ENCODE data around the gene PATJ.

PATJ gene

DNA sequence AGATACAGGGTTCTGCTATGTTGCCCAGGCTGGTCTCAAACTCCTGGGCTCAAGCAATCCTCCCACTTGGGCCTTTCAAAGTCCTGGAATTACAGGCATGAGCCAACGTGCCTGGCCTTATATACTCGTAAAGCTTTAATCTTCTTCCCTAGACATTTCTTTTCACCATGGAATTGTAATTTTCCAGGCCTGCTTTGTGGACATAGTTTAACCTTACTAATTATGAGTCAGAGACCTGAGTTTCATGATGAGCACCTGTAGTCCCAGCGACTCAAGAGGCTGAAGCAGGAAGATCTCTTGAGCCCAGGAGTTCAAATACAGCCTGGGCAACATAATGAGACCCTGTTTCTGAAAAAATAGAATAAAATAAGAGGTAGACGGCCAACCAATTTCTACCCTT is 12.3 kb downstream of the PATJ start:
- TF ChIP-seq, protein P1, sequence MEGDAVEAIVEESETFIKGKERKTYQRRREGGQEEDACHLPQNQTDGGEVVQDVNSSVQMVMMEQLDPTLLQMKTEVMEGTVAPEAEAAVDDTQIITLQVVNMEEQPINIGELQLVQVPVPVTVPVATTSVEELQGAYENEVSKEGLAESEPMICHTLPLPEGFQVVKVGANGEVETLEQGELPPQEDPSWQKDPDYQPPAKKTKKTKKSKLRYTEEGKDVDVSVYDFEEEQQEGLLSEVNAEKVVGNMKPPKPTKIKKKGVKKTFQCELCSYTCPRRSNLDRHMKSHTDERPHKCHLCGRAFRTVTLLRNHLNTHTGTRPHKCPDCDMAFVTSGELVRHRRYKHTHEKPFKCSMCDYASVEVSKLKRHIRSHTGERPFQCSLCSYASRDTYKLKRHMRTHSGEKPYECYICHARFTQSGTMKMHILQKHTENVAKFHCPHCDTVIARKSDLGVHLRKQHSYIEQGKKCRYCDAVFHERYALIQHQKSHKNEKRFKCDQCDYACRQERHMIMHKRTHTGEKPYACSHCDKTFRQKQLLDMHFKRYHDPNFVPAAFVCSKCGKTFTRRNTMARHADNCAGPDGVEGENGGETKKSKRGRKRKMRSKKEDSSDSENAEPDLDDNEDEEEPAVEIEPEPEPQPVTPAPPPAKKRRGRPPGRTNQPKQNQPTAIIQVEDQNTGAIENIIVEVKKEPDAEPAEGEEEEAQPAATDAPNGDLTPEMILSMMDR (IDR thresholded peaks at IDR 0.05; ENCODE audit: low read depth, low read length), result no peak
- H3K4me3 ChIP-seq (ENCODE audit: low read depth, low read length), result no peak overlapping the region

DNA sequence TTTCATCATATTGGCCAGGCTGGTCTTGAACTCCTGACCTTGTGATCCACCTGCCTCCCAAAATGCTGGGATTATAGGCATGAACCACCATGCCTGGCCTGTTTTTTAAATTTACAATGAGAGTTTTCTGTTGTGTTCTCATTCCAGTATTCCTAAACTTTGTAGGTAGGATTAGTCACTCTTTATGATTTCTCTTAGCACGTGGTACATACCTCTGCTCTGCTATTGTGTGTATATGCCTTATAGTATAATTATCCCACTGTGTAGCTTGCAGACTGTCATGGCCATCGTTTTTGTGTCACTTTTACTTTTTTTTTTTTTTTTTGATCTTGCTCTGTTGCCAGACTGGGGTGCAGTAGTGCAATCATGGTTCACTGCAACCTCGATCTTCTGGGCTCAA is 14.5 kb downstream of the PATJ start:
- TF ChIP-seq, protein P1 (IDR thresholded peaks at IDR 0.05; ENCODE audit: low read depth, low read length), result no peak
- no peak overlapping the region for H3K4me3 ChIP-seq (ENCODE audit: low read depth, low read length)

DNA sequence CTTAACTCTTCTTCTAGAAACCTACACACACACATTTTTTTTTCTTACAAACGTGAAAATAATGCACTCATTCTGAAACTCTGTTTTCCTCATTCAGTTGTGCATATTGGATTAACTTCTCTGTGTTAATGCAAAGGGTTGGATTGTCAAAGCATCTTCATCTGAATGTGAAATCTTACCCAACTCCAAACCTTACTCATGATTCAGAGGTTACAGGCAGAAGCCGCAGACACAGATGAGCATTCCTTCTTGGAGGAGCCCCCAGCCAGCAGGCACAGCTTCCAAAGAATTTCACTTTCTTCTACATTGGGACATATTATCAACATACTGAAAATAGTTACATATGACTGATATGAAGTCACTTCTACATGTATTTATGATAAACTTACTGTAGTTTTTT is 15.7 kb downstream of the PATJ start:
- TF ChIP-seq, protein P1 (IDR thresholded peaks at IDR 0.05; ENCODE audit: low read depth, low read length), result no peak

DNA sequence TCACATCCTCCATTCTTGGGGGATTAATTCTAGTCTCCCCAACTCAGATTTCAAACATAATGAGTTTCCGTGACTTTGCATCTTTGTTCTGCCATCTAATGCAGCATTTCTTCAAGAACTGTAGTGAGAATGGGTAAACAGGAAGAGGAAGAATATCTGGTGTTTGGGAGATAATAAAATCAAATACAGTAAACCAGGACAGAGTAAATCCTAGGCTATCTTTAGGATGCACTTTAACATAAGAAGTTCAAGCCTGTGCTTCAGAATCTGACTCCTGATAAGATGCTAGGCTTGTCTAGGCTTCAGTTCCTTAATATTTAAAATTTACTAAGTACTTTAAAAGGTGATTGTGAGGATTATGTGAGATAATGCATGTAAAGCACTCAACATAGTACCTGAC is 27.9 kb downstream of the PATJ start:
- TF ChIP-seq, protein P1 (IDR thresholded peaks at IDR 0.05; ENCODE audit: low read depth, low read length), result no peak
- no peak overlapping the region for H3K4me3 ChIP-seq (ENCODE audit: low read depth, low read length)

More for the DNA sequence above, 15.7 kb downstream of the PATJ start:
- H3K4me3 ChIP-seq (ENCODE audit: low read depth, low read length), result no peak overlapping the region

DNA sequence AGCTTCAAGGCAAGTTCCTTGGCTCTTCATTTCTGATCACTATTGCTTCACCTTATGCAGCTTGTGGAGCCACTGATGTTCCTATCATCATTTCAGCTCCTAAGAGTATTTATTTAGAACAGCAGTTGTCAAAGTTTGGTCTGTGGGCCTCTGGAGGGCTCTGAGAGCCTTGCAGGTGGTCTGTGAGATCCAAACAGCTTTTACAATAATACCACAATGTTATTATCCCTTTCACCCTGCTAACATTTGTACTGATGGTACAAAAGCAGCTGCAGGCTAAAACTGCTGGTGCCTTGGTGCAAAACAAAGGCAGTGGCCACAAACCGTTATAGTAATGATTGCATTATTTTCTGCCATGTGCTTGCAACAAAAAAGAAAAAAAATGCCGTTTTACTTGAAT is 33.8 kb downstream of the PATJ start:
- no peak overlapping the region for H3K4me3 ChIP-seq (ENCODE audit: low read depth, low read length)
- TF ChIP-seq, protein P1 (IDR thresholded peaks at IDR 0.05; ENCODE audit: low read depth, low read length), result no peak

DNA sequence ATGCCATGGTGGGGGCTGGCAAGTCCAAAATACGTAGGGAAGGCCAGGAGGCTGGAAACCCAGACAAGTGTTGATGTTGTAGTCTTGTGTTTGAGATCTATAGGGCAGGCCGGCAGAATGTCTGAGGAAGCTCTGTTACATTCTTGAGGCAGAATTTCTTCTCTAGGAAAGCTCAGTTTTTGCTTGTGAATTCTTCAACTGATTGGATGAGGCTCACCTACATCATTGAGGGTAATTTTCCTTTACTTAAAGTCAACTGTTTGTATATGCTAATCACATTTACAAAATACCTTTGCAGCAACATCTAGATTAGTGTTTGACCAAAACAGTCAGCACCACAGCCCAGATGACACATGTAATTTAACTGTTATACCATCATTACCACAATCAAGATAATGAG is 37.0 kb downstream of the PATJ start:
- no peak overlapping the region for H3K4me3 ChIP-seq (ENCODE audit: low read depth, low read length)
- TF ChIP-seq, protein P1 (IDR thresholded peaks at IDR 0.05; ENCODE audit: low read depth, low read length), result no peak

DNA sequence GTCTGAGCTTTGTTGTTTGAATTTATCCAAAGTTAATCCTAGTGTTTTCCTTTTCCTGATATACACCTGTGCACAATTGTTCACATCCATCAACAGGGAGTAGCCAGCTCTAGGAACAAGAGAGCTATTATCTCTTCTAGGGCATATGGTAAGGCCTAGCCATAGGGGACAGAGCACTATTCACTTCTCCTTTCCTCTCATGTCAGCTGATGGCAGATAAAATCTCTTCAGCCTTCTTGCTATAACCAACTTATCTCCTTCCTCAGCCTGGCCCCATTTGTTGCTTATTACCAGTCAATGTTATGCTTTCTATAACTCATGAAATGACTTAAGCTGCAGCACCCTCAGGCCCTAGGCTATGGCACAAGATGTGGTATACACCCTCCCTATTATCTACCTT is 38.9 kb downstream of the PATJ start:
- TF ChIP-seq, protein P1 (IDR thresholded peaks at IDR 0.05; ENCODE audit: low read depth, low read length), result no peak

More for the DNA sequence above, 38.9 kb downstream of the PATJ start:
- H3K4me3 ChIP-seq (ENCODE audit: low read depth, low read length), result no peak overlapping the region
